ENCODE data around the gene TMC3.
A peak's percentile ranks its signal among the peaks of the same experiment; 100 is the strongest.

TMC3 gene

GRCh38 chr15:81322676-81323253 lies 51.2 kb downstream of the TMC3 start:
- DNase-seq (ENCODE audit: low spot score), result no peak

GRCh38 chr15:81321667-81322066 lies 52.3 kb downstream of the TMC3 start:
- no peak for DNase-seq (ENCODE audit: low spot score)

GRCh38 chr15:81317642-81318017 lies 56.4 kb downstream of the TMC3 start:
- DNase-seq (ENCODE audit: low spot score), result no peak

GRCh38 chr15:81316267-81316666 lies 57.7 kb downstream of the TMC3 start:
- DNase-seq (ENCODE audit: low spot score), result no peak

GRCh38 chr15:81315452-81316175 lies 58.4 kb downstream of the TMC3 start:
- DNase-seq (ENCODE audit: low spot score), result no peak

- peak; percentile 21 for DNase-seq (ENCODE audit: low spot score)
These were observed 59.6 kb downstream of the TMC3 start for GRCh38 chr15:81314378-81314777.

- no peak for DNase-seq (ENCODE audit: low spot score)
These were observed 60.3 kb downstream of the TMC3 start for GRCh38 chr15:81313686-81314085.

GRCh38 chr15:81312790-81313543 lies 61.0 kb downstream of the TMC3 start:
- DNase-seq (ENCODE audit: low spot score), result peak; percentile 21

- DNase-seq (ENCODE audit: low spot score), result no peak
These were observed 62.1 kb downstream of the TMC3 start for GRCh38 chr15:81311752-81312464.

- DNase-seq (ENCODE audit: low spot score), result peak; percentile 20
These were observed 63.5 kb downstream of the TMC3 start for GRCh38 chr15:81310480-81310879.

GRCh38 chr15:81309647-81310450 lies 64.2 kb downstream of the TMC3 start:
- peak; percentile 67 for DNase-seq (ENCODE audit: low spot score)

- DNase-seq (ENCODE audit: low spot score), result no peak
These were observed 65.8 kb downstream of the TMC3 start for GRCh38 chr15:81308260-81308659.

- DNase-seq (ENCODE audit: low spot score), result no peak
These were observed 69.8 kb downstream of the TMC3 start for GRCh38 chr15:81304226-81304625.

GRCh38 chr15:81303244-81304225 lies 70.5 kb downstream of the TMC3 start:
- DNase-seq (ENCODE audit: low spot score), result peak; percentile 53

GRCh38 chr15:81302701-81303109 lies 71.3 kb downstream of the TMC3 start:
- DNase-seq (ENCODE audit: low spot score), result no peak

GRCh38 chr15:81301815-81302399 lies 72.1 kb downstream of the TMC3 start:
- DNase-seq (ENCODE audit: low spot score), result no peak

GRCh38 chr15:81301385-81301784 lies 72.6 kb downstream of the TMC3 start:
- no peak for DNase-seq (ENCODE audit: low spot score)

GRCh38 chr15:81299630-81300273 lies 74.3 kb downstream of the TMC3 start:
- no peak for DNase-seq (ENCODE audit: low spot score)

GRCh38 chr15:81299156-81299555 lies 74.9 kb downstream of the TMC3 start:
- no peak for DNase-seq (ENCODE audit: low spot score)

GRCh38 chr15:81298611-81299010 lies 75.4 kb downstream of the TMC3 start:
- DNase-seq (ENCODE audit: low spot score), result no peak
